Lower leg skin (tissue), 4 donors: ENCODE data around the gene CNIH3. TPM values are rescaled to one million over a fixed set of nuclear protein-coding genes. Genes with fewer than 3 reads are reported as not detected.

Experiments used
- DNase-seq, 2 donors: peaks; one replicate each; pipeline ENCODE4 v3.0.0-alpha.2; 2019; ENCODE audit warnings: low spot score in 2 of 2
- H3K4me3 ChIP-seq: fragments of 200-600 bp; sonication (generic); 2 replicates; pipeline ENCODE4 v1.5.1; 2017; ENCODE audit warnings: mild to moderate bottlenecking, low read depth; ENCODE audit not compliant: poor library complexity, severe bottlenecking
- POLR2A ChIP-seq, 2 donors: fragments of 450-650 bp; IDR thresholded peaks; one replicate each; pipeline ENCODE4 v1.6.1; 2016 to 2017; ENCODE audit warnings: antibody characterized with exemption in 2 of 2, mild to moderate bottlenecking in 1 of 2, moderate library complexity in 1 of 2
- WGBS, 2 donors: methylation state at CpG; one replicate each; pipeline ENCODE4 v1.1.5; 2018; 5-methylcytosine and 5-hydroxymethylcytosine counted together
- intact Hi-C: fragments of 100-400 bp; cut with DNase I; formaldehyde crosslinking; loops from one replicate; pipeline ENCODE4 v1.15.0; 2023; ENCODE audit warnings: low total_unique reads
- total RNA-seq, 4 donors: library from RNA; depleted of rRNA; stranded (reverse); fragments of >200 nt; gene quantifications; one replicate each; pipeline ENCODE4 v1.1.0, GENCODE V29; 2016
- TF ChIP-seq, protein P1 (sequence below), 3 donors: fragments of 450-650 bp; IDR thresholded peaks; one replicate each; pipeline ENCODE4 v1.5.1; 2016; ENCODE audit warnings: antibody characterized with exemption in 3 of 3, mild to moderate bottlenecking in 3 of 3, moderate library complexity in 2 of 3

The CNIH3 gene
- total RNA-seq, 4 donors from 2014 or later: 1.4 to 5.1 (median 2.3) TPM

DNA sequence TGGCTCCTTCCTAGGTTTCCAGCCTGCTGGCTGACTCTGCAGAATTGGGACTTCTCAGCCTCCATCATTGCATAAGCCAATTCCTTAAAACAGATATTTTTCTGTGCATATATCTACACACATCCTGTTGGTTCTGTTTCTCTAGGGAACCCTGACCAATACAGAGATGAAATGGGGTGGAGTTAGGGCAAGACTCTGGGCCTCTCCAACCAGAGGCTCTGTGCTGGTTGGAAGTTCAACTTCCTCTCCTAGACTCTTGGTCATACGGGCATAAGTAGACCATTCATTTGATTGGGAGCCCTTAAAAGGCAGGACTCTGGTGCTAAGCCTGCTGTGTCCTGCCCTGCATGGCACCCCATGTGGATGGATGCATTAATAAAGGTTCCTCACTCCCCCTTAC is 55.0 kb downstream of the CNIH3 start:
- DNase-seq: no peak
- no peak for TF ChIP-seq POLR2A (IDR thresholded peaks at IDR 0.05)
- TF ChIP-seq, protein P1, sequence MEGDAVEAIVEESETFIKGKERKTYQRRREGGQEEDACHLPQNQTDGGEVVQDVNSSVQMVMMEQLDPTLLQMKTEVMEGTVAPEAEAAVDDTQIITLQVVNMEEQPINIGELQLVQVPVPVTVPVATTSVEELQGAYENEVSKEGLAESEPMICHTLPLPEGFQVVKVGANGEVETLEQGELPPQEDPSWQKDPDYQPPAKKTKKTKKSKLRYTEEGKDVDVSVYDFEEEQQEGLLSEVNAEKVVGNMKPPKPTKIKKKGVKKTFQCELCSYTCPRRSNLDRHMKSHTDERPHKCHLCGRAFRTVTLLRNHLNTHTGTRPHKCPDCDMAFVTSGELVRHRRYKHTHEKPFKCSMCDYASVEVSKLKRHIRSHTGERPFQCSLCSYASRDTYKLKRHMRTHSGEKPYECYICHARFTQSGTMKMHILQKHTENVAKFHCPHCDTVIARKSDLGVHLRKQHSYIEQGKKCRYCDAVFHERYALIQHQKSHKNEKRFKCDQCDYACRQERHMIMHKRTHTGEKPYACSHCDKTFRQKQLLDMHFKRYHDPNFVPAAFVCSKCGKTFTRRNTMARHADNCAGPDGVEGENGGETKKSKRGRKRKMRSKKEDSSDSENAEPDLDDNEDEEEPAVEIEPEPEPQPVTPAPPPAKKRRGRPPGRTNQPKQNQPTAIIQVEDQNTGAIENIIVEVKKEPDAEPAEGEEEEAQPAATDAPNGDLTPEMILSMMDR (IDR thresholded peaks at IDR 0.05): no peak
- WGBS, 2 donors: 53 to 54% methylated on average over 1 of the region's 1 CpG
- intact Hi-C loops: no loop called here
- no peak overlapping the region for H3K4me3 ChIP-seq

- H3K4me3 ChIP-seq: no peak overlapping the region
- WGBS, 2 donors: 77 to 80% methylated on average over 4 of the region's 4 CpGs
- intact Hi-C loops: no loop called here
- no peak for DNase-seq
- TF ChIP-seq POLR2A (IDR thresholded peaks at IDR 0.05): no peak
- TF ChIP-seq, protein P1 (IDR thresholded peaks at IDR 0.05): no peak
Measured at GRCh38 chr1:224673141-224673540, 57.0 kb downstream of the CNIH3 start.

DNA sequence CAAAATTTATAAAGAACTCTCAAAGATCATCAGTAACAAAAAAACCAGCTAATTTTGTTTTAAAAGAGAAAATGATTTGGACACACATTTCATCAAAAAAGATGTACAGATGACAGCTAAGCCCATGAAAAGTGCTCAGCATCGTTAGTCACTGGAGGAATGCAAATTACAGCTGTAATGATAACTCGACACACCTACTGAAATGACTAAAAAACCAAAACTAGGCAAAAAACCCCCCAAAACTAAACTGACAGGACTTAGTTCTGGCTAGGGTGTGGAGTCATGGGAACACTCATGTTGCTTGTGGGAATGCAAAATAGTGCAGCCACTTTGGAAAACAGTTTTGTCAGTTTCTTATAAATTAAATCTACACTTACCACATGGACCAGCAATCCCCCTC is 59.5 kb downstream of the CNIH3 start:
- intact Hi-C loops: no loop called here
- no peak for DNase-seq
- 79 to 81% methylated on average over 2 of the region's 2 CpGs for WGBS, 2 donors
- no peak overlapping the region for H3K4me3 ChIP-seq
- TF ChIP-seq, protein P1 (IDR thresholded peaks at IDR 0.05): no peak
- no peak for TF ChIP-seq POLR2A (IDR thresholded peaks at IDR 0.05)

DNA sequence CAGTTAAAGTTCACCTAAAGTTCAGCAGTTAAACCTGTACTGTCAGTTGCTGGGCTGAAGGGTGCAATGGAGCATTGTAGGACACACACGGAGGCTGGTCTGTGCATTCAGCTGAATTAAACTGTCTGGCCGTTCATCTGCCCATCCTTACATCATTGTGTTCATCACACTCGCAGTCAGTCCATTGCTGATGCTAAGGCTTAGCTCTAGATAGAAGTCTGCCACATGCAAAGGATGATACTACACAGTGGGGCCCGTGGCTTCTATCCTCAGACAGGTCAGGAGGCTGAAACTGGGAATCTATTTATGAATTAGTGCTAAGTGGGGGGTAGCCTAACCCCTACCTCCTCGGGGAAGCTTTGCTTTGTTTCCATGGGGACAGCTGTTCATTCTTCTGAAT is 60.4 kb downstream of the CNIH3 start:
- intact Hi-C loops: no loop called here
- TF ChIP-seq, protein P1 (IDR thresholded peaks at IDR 0.05): no peak
- no peak for TF ChIP-seq POLR2A (IDR thresholded peaks at IDR 0.05)
- no peak for DNase-seq
- 73 to 74% methylated on average over 5 of the region's 5 CpGs for WGBS, 2 donors
- no peak overlapping the region for H3K4me3 ChIP-seq

DNA sequence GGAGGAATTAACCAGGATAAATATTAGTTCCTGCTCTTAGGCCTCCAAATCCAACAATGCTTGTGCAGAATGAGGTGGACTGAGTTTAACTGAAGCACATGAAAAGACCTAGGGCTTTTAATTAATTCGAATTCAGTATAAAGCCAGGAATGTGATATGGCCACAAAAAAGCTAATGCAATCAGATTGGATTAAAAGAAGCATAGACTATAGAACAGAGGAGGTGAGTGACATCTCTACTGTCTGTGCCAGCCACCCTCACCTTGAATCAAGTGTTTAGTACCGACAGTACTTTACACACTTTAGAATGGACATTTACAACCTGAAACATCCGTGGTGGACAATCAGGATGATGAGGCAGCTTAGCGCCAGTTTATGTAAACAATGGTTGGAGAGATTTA is 62.1 kb downstream of the CNIH3 start:
- WGBS, 2 donors: 88 to 90% methylated on average over 4 of the region's 4 CpGs
- TF ChIP-seq, protein P1 (IDR thresholded peaks at IDR 0.05): no peak
- TF ChIP-seq POLR2A (IDR thresholded peaks at IDR 0.05): no peak
- no peak for DNase-seq
- intact Hi-C loops: no loop called here
- no peak overlapping the region for H3K4me3 ChIP-seq

DNA sequence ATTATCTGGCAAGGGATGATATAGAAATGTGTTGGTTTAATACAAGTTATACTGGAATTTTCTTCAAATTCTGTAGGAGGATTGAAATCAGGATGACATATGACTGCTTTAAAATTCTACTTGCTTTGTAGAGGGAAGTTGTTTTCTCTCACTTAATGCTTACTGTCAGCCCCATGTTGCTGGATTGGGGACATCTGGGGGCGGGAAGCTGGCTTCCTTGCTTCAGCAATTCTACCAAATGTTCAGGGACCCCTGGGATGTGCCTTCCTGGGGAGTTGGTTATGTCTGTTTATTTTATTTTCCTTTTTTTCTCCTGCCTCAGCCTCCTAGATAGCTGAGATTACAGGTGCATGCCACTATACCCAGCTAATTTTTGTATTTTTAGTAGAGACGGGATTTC is 63.5 kb downstream of the CNIH3 start:
- intact Hi-C loops: no loop called here
- WGBS, 2 donors: 89 to 95% methylated on average over 2 of the region's 2 CpGs
- H3K4me3 ChIP-seq: no peak overlapping the region

More for the DNA sequence above, 63.5 kb downstream of the CNIH3 start:
- no peak for TF ChIP-seq POLR2A (IDR thresholded peaks at IDR 0.05)
- no peak for DNase-seq
